Measurements from ENCODE around the gene BCL11A.

The BCL11A gene

DNA sequence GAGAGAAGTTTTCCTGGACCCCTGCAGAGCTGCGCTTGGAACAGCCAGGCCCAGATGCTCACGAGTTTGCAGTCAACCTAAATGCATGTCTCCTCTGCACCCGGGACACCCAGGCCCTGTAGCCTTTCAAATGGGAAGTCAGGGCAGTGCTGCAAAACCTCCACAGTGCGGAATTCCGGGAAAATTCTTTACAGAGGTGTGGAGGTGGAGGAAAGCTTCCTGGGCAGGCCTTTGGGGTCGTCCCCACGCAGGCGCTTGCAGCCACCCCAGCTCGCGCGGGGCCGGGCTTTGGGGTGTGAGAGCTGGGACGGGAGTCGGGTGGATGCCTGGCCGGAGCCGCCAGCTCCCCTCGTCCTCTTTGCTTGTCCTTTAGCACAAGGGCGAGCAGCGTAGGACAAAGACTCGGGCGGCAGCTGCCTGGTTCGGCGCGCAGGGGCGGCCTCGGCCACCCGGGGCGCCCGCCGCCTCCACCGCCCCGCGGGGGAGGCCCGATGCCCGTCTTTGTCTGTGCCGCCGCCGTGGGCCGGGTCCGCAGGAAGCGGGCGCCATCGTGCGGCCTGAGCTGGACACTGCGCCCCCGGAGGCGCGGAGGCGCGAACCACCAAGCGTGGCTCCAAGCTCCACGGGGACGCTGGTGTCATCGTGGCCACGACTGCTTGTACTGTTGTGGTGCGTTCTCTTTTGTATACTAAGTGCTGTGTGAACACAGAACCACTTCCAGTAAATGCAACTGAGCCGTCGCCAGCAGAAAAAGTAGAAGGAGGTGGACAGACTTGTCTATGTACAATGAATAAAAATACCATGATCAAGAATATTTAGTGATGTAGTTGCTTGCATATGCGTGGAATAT is 28.2 kb upstream of the BCL11A start:
- no peak overlapping the region for H3K27ac ChIP-seq (ENCODE audit: low read depth, low read length)
- peak overlapping the region; percentile 61 for H3K4me3 ChIP-seq (ENCODE audit: low read length)
- H3K9me3 ChIP-seq (ENCODE audit: insufficient read depth, low read depth, low read length) = no peaks in the 10 kb centered on the region
- peaks cover 9% of the 10 kb centered on the region; the same call in 1 of the 2 replicates for H3K4me1 ChIP-seq (ENCODE audit: insufficient read depth, low read length)
- 6% methylated on average over 59 of the region's 59 CpGs for WGBS
- no peaks in the 10 kb centered on the region for H3K36me3 ChIP-seq (ENCODE audit: insufficient read depth, low read length)
- peak overlapping the region; percentile 68 for H3K9ac ChIP-seq (ENCODE audit: low read depth, low read length)
- peaks cover 38% of the 10 kb centered on the region for H3K27me3 ChIP-seq (ENCODE audit: insufficient read depth, low read length)

DNA sequence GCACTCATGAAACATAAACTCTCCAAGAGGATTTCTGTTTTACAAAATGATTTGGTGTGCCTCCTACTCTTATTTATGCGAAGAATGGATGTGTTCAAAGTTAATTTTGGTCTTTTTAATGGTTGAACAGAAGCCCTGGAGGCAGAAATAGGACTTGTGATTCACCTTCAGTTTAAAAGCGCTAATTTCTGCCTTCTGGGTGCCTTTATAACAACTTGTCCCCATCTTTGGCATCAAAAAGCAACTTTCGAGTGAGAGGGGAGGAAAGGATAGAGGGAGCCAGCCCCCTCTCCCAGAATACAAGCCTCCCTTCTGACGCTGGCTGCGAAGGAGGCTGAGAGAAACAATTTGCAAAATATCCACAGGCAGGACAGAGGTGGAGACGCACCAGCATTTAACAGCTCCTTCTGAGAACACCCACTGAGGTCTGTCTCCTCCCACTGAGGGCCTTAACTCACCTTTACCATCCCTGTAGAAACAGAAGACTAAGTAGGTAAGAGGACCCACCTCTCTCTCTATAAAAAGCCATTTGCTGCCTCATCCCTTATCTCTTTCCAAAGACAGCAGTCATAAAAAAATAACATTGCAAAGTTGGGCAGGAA is 24.3 kb upstream of the BCL11A start:
- Histone ChIP-seq H3K36me3 (ENCODE audit: insufficient read depth, low read length) (no peaks in the 10 kb centered on the region), H3K27me3 (ENCODE audit: insufficient read depth, low read length) (peaks cover 33% of the 10 kb centered on the region), H3K4me3 (ENCODE audit: low read length) (no peak overlapping the region), H3K9me3 (ENCODE audit: insufficient read depth, low read depth, low read length) (no peaks in the 10 kb centered on the region), H3K9ac (ENCODE audit: low read depth, low read length) (no peak overlapping the region), H3K27ac (ENCODE audit: low read depth, low read length) (no peak overlapping the region), H3K4me1 (ENCODE audit: insufficient read depth, low read length) (peaks cover 9% of the 10 kb centered on the region; the same call in 1 of the 2 replicates)
- 37% methylated on average over 5 of the region's 6 CpGs for WGBS

DNA sequence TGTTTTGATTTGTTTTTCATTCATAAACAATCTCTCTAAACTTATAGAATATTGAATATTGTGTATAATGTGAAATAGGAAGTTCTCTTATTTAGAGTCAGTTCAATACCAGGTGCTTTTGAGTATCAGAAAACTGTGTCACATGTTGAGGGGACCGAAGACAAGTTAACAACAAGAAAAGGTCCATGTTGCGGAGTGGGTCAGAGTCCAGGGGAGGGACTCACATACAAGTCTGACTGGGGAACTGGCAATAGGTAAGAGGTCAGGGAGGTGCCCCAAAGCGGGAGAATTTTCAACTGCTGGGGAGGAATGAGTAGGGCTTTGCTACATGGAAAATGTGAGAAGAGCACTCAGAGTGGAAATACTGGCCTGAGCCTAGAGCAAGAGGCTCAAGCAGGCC is 19.8 kb upstream of the BCL11A start:
- Histone ChIP-seq H3K4me1 (ENCODE audit: insufficient read depth, low read length) (peaks cover 22% of the 10 kb centered on the region), H3K27ac (ENCODE audit: low read depth, low read length) (no peak overlapping the region), H3K9ac (ENCODE audit: low read depth, low read length) (no peak overlapping the region), H3K36me3 (ENCODE audit: insufficient read depth, low read length) (no peaks in the 10 kb centered on the region), H3K27me3 (ENCODE audit: insufficient read depth, low read length) (peaks cover 43% of the 10 kb centered on the region), H3K9me3 (ENCODE audit: insufficient read depth, low read depth, low read length) (no peaks in the 10 kb centered on the region), H3K4me3 (ENCODE audit: low read length) (no peak overlapping the region)
- WGBS = 89% methylated on average over 3 of the region's 3 CpGs

DNA sequence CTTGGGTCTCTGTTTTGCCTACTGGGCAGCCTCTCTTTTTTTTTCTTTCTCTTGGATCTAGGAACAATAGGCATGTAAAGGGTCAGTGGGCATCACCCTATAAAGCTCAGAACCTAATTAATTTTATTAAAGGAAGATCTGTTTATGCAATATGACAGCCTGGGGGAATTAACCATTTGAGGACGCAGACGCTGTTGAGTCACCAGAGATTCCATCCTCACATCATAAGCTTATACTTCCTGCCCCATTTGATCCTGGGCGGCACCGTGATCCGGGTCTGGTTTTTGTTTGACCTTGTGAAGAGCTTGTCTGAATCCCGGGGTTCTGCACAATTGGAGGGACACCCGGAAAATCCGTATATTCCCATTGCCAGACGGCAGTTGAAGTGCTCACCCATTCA is 16.8 kb upstream of the BCL11A start:
- WGBS = 18% methylated on average over 9 of the region's 9 CpGs
- H3K36me3 ChIP-seq (ENCODE audit: insufficient read depth, low read length) = no peaks in the 10 kb centered on the region
- no peaks in the 10 kb centered on the region for H3K9me3 ChIP-seq (ENCODE audit: insufficient read depth, low read depth, low read length)
- peaks cover 18% of the 10 kb centered on the region for H3K4me1 ChIP-seq (ENCODE audit: insufficient read depth, low read length)
- H3K27ac ChIP-seq (ENCODE audit: low read depth, low read length) = no peak overlapping the region
- no peak overlapping the region for H3K9ac ChIP-seq (ENCODE audit: low read depth, low read length)
- H3K27me3 ChIP-seq (ENCODE audit: insufficient read depth, low read length) = peaks cover 62% of the 10 kb centered on the region
- H3K4me3 ChIP-seq (ENCODE audit: low read length) = peak overlapping the region; percentile 65

DNA sequence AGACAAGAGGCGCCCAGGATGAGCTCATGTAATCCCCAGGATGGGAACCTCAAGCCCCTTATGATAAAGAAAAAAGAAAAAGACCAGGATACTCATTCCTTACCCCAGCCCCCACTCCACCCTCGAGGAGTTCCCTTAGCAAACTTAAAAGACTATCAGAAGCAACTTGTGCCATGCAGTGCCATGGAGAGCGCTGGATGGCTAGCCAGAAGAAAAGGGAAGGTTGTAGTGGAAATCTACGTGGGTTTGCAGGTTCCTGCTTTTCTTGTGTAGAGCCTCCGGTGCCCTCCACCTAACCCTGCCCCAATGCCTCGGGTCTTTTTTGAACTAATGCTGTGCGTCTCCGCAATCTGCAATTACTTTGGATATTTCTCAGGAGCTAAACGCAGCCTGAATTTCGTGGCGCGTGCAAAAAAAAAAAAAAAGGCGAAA is 16.2 kb upstream of the BCL11A start:
- Histone ChIP-seq H3K9me3 (ENCODE audit: insufficient read depth, low read depth, low read length) (no peaks in the 10 kb centered on the region), H3K36me3 (ENCODE audit: insufficient read depth, low read length) (no peaks in the 10 kb centered on the region), H3K27ac (ENCODE audit: low read depth, low read length) (no peak overlapping the region), H3K9ac (ENCODE audit: low read depth, low read length) (peak overlapping the region; percentile 34), H3K27me3 (ENCODE audit: insufficient read depth, low read length) (peaks cover 62% of the 10 kb centered on the region), H3K4me1 (ENCODE audit: insufficient read depth, low read length) (peaks cover 18% of the 10 kb centered on the region), H3K4me3 (ENCODE audit: low read length) (peak overlapping the region; percentile 65)
- WGBS = under 1% methylated on average over 12 of the region's 13 CpGs

DNA sequence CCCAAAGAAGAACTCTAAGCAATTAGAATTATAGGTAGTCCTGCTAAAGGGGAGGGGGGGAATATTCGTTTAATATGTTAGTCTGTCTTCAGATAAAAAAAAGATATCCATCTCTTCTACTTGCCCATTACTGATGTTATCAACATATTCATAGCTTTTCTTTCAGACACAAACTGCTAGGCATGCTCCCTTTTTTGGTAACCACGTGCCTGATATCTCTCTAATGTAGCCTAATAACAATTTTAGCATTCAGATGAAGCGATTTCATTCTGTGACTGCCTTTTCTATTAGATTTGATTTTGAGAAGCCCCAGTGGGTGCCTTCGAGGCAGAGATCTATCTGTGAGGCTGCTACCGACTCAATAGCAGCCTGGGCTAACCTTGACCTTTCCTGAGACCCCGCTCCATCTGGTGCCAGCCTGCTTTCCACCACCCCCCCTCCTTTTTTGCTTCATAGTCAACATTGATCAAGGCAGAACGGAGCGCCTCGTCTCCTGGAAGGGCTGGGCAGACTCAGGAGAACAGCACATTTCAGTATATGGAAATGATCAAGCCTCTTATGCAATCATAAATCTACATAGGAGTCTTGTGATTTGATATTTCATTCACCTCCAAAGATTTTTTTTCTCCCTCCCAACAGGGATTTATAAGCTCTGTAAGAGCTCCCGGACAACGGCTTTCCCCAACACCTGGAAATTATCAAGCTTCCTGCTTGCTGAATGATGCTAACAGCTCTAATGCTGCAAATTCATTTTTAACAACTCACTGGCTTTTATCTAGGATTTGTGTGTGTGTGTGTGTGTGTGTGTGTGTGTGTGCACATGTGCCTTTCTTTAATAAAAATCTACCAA is 14.7 kb upstream of the BCL11A start:
- 45% methylated on average over 10 of the region's 11 CpGs for WGBS
- no peaks in the 10 kb centered on the region for H3K9me3 ChIP-seq (ENCODE audit: insufficient read depth, low read depth, low read length)
- H3K27me3 ChIP-seq (ENCODE audit: insufficient read depth, low read length) = peaks cover 62% of the 10 kb centered on the region
- peaks cover 18% of the 10 kb centered on the region for H3K4me1 ChIP-seq (ENCODE audit: insufficient read depth, low read length)
- no peak overlapping the region for H3K27ac ChIP-seq (ENCODE audit: low read depth, low read length)
- no peaks in the 10 kb centered on the region for H3K36me3 ChIP-seq (ENCODE audit: insufficient read depth, low read length)
- H3K4me3 ChIP-seq (ENCODE audit: low read length) = no peak overlapping the region
- no peak overlapping the region for H3K9ac ChIP-seq (ENCODE audit: low read depth, low read length)

DNA sequence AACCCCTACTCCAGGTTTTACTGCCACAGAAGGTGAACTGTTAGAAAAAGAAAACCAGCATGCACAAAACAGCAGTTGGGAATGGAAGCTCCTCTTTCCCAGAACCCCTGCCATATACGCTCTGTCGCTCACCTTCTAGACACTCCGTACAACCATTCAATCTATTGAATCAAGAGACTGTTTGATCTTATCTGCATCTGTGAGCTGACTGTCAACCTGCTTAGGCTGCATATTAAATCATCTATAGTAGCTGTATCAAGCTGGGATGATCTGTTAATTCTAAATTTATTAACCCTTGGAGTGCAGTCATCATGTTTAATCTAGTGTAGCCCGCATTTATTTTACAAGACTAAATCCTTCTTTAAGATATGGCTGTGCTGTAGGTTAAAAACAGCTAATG is 13.6 kb upstream of the BCL11A start:
- no peak overlapping the region for H3K4me3 ChIP-seq (ENCODE audit: low read length)
- H3K9me3 ChIP-seq (ENCODE audit: insufficient read depth, low read depth, low read length) = no peaks in the 10 kb centered on the region
- peaks cover 18% of the 10 kb centered on the region for H3K4me1 ChIP-seq (ENCODE audit: insufficient read depth, low read length)
- H3K36me3 ChIP-seq (ENCODE audit: insufficient read depth, low read length) = no peaks in the 10 kb centered on the region
- peaks cover 58% of the 10 kb centered on the region for H3K27me3 ChIP-seq (ENCODE audit: insufficient read depth, low read length)
- no peak overlapping the region for H3K27ac ChIP-seq (ENCODE audit: low read depth, low read length)
- WGBS = 90% methylated on average over 4 of the region's 4 CpGs
- no peak overlapping the region for H3K9ac ChIP-seq (ENCODE audit: low read depth, low read length)

DNA sequence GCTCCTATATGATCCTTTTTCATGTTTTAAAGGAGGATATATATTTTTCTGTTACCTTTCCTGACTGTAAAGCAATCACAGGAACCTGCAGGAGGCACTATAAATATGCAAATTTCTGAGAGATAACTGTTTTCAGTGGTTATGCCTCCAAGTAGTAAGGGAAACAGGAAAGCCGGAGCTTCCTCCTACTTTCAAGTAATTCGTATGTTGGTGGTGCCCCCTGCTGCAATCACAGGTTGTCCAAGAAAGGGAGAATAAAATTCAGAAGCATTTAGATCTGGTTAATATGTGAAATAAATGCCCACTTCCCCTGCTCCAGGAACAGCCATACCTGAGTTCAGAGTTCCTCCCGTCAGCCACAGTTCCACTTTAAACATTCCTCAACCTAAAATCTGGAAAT is 12.0 kb upstream of the BCL11A start:
- Histone ChIP-seq H3K36me3 (ENCODE audit: insufficient read depth, low read length) (no peaks in the 10 kb centered on the region), H3K27me3 (ENCODE audit: insufficient read depth, low read length) (peaks cover 42% of the 10 kb centered on the region), H3K4me3 (ENCODE audit: low read length) (no peak overlapping the region), H3K27ac (ENCODE audit: low read depth, low read length) (no peak overlapping the region), H3K4me1 (ENCODE audit: insufficient read depth, low read length) (peaks cover 17% of the 10 kb centered on the region), H3K9me3 (ENCODE audit: insufficient read depth, low read depth, low read length) (no peaks in the 10 kb centered on the region), H3K9ac (ENCODE audit: low read depth, low read length) (no peak overlapping the region)
- WGBS = 44% methylated on average over 3 of the region's 3 CpGs

DNA sequence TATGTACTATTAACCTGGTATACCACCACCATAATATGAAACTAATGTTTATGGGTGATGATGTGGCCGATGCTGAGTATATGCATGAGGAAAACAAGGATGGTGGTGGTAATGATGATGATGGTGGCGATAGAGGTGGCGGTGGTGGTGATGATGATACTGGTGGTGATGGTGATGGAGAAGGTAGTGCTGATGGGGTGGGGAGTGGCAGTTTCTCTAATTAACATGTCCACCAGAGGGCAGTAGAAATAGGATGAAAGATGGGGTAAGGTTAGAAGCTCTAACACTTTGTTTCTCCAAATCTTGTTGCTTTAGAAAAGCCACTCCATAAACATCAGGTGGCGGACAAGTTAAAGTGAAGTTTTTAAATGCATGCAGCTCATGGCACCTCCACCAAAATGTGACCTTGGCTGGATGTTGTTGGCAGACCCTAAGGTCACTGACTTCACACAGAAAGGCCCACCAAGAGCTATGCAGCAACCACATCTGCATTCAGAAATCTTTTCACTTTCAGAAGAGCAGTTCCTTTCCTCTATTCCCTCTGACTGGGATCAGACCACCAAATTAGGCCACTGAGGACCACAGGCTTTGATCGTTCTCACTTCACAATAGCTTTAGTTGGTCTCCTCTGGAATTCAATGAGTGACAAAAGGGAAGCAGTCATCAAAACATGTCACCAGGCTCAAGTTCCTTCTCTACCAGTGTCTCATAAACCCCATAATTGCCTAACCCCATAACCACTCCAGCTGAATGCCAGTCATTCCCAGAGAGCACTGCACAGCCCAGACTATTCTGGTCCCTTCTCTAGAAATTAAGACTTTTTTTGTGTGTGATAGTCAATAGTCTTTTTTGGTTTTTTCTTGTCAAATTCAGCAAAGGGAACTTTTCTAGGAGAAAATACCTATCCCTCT is 7.5 kb upstream of the BCL11A start:
- no peak overlapping the region for H3K27ac ChIP-seq (ENCODE audit: low read depth, low read length)
- H3K36me3 ChIP-seq (ENCODE audit: insufficient read depth, low read length) = no peaks in the 10 kb centered on the region
- H3K4me1 ChIP-seq (ENCODE audit: insufficient read depth, low read length) = peaks cover 12% of the 10 kb centered on the region
- H3K9ac ChIP-seq (ENCODE audit: low read depth, low read length) = no peak overlapping the region
- H3K27me3 ChIP-seq (ENCODE audit: insufficient read depth, low read length) = peaks cover 37% of the 10 kb centered on the region
- no peaks in the 10 kb centered on the region for H3K9me3 ChIP-seq (ENCODE audit: insufficient read depth, low read depth, low read length)
- H3K4me3 ChIP-seq (ENCODE audit: low read length) = no peak overlapping the region
- WGBS = 80% methylated on average over 5 of the region's 5 CpGs

DNA sequence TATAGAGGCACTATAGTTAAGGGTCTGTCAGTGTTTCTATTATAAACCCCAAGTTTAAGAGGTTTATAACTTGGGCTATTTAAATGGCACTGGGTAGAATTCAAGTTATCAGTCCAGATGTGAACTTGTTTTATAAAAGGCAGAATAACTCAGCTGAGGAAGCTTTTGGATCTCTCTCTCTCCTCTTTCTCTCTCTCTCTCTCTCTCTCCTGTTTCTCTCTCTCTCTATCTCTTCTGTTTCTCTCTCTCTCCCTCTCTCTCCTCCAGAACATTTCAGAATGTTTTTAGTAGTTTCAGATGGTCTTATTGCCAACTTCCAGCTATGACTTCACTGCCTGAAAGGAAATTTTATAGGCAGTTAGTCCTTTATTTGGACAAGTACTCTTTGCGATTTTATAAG is 6.4 kb upstream of the BCL11A start:
- H3K4me3 ChIP-seq (ENCODE audit: low read length) = no peak overlapping the region
- no peak overlapping the region for H3K9ac ChIP-seq (ENCODE audit: low read depth, low read length)
- H3K4me1 ChIP-seq (ENCODE audit: insufficient read depth, low read length) = peaks cover 12% of the 10 kb centered on the region
- H3K27ac ChIP-seq (ENCODE audit: low read depth, low read length) = no peak overlapping the region
- peaks cover 46% of the 10 kb centered on the region for H3K27me3 ChIP-seq (ENCODE audit: insufficient read depth, low read length)
- H3K36me3 ChIP-seq (ENCODE audit: insufficient read depth, low read length) = no peaks in the 10 kb centered on the region
- no peaks in the 10 kb centered on the region for H3K9me3 ChIP-seq (ENCODE audit: insufficient read depth, low read depth, low read length)
- WGBS = 90% methylated on average over 1 of the region's 1 CpG
